Left renal pelvis (tissue), 4 donors: Measurements from ENCODE around the gene XRN2. TPM values are rescaled to one million over a fixed set of nuclear protein-coding genes. Genes with fewer than 3 reads are reported as not detected.

Source experiments
- DNase-seq, 4 donors: peaks; one replicate each; pipeline ENCODE4 v3.0.0-alpha.2; 2013; ENCODE audit warnings: low read depth in 4 of 4, low spot score in 3 of 4
- polyA plus RNA-seq, 4 donors: library from polyadenylated mRNA; unstranded; fragments of 120-200 nt; gene quantifications; one replicate each; pipeline ENCODE4 v1.2.1, GENCODE V29; 2013; ENCODE audit not compliant: insufficient read length in 4 of 4

Gene XRN2
- polyA plus RNA-seq, 4 donors = 76.6 to 113 (median 94.8) TPM

DNA sequence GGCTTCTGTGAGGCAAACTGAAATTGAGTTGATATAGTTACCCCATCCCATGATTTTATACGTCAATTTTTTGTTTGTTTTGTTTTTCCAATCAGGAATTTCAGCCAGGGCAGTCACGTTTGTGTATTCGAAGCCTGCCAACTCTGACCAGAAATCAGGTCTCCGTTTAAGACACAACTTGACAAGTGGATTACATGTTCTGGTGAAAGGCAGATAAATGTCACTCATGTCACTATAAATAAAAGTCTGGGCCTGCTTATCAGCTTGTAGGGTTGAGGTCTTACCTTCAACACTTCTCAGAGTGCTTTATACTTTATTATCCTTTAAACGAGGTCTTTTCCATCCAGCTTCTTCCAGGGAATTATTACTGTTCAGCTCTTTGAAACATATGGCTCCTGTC, 8.4 kb upstream of the XRN2 start:
- DNase-seq = no peak

DNA sequence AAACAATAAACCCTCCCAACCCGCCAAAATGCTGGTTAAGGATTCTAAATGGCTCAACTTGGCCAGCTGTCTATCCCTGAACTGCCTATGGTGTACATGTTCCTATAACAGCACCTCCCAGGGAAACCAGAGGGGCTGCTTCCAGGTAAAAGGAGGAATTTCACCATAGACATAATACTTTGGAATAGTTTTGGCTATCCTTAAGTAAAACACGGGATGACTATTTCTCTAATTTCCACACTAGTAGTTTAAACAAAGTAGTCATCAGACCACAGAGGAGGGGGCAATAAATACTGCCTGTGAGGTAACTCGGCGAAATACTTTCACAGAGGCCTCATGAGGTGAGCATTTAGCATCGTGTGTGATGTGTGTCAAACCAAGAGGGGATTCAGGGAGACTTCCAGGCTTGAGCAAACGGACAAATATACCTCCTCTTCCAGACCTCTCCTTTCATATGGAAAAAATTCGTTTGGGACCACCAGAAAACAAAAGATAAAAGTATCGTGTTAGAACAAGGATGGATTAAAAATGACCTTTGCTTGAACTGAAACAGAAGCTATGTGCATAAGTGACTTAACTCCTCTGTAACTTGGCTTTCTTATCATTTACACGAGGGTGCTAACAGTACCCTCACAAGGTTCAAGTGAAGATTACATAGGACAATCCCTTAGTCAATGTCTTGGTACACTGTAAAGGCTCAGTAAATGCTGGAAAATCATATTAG, 1.0 kb upstream of the XRN2 start:
- no peak for DNase-seq

- DNase-seq = peak in 2 of 4 donors; percentile 0 to 29
Observed at GRCh38 chr20:21302664-21303060, 469 bp upstream of the XRN2 start.

DNA sequence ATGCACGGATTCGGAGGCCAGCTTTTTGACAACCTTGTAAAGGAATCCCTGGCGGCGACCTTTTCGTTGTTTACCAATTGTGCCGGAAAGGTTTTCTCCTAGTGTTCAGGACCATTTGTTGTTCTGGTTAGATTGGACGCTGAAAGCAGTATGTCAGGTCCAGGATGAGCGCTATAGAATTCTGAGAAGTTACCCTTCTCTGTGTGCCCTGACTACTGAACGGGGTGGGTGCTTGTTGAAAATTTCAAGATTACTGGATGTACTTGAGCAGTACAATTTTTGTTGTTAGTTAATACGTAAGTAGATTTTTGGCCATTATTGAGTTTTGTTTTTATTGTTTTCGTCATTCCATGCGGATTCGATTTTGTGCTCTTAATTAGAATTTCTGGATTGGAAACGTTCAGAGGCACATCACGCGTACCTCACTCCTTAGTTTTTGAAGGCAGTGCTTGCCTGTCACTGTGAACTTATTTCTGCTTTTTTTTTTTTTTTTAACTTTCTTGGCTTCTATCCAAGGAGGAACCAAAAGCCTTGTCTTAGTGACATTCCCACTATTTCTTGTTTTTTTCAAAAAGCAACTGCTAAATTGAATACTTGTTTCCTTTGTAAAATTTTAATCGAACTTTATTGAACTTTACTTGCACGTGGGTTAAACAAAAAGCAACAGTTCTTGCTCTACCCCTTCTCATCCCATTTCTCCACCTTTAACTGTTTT, 898 bp downstream of the XRN2 start:
- peak in 1 of 4 donors; percentile 5 for DNase-seq

GRCh38 chr20:21308340-21308739, 5.2 kb downstream of the XRN2 start:
- no peak for DNase-seq

DNA sequence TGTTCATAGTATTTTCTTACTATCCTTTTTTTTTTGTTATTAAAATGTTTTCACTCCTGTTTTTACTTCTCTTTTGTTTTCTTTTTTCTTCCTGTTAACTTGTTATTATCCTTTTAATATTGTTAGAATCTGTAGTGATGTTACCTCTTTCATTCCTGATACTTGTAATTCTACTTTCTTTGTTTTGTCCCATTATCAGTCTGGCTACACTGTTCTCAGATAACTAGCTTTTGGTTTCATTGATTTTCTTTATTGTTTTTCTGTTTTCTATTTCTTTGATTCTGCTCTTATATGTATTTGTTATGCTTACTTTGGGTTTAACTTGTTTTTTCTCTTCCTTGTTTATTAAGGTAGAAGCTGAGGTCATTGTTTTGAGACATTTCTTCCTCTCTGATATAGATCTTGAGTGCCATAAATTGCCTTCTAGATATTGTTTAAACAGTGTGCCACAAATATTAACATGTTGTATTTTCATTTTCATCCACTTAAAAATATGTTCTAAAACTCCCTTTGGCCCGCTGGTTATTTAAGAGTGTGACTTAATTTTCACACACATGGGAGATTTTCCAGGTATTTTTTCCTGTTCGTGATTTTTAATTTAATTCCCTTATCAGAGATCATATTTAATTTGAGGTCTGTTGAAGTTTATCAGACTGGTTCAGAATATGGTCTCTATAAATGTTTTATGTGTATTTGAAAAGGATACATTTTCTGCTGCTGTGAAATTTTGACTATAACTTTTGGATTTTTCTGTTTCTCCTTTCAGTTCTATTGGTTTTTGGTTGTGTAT, 6.7 kb downstream of the XRN2 start:
- DNase-seq = no peak

GRCh38 chr20:21312813-21313474, 9.8 kb downstream of the XRN2 start:
- DNase-seq = no peak

DNA sequence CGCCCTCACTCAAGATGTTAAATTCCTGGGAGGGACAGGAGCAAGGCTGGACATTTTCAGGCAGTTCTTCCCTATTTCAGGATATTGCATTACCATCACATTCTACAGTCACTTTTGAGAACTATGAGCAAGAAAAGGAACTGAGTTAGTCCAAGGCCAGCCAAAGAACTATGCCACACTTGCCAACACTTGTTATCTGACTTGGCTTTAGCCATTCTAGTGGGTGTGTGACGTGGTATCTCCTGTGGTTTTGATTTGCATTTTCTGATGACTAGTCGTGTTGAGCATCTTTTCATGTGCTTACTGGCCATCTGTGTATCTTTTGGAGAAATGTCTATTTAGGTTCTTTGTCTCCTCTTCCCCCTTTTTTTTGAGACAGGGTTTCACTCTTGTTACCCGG, 12.0 kb downstream of the XRN2 start:
- no peak for DNase-seq

- DNase-seq = no peak
Observed at GRCh38 chr20:21322083-21322710, 19.1 kb downstream of the XRN2 start.

DNA sequence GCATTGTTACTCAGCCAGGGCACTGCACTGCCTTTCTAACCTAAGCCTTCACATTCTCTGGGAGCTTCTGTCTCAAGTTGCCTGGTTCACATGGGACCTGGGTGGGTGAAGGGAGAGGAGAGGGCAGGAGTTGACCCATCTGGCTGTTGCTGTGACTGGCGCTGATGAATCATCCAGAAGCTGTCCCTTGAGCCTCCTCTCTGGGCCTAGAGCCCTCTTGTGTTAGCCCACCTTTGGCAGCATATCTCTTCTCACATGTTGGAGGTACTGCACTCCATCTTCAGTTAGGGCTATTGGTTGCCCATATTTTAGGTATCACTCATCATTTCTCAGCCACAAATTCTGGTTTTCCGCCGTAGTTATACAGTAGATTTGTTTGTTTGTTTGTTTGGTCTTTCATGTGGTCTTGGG, 19.8 kb downstream of the XRN2 start:
- DNase-seq = no peak

DNA sequence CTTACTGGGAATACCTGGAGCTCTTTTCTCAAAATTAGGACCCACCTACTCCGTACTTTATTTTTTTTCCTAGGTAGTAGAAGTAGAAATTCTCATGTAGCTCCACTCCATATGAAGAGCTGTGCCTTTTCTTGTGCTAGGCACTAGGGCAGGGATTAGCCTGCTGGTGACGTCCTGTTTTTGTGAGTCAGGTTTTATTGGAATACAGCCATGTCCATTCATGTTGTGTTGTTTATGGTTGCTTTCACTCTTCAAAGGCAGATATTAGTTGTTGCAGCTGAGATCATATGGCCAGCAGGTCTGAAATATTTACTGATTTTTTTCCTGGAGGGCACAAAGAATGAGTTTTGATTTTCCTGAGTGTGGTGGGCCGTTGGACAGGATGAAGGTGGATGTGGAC, 20.5 kb downstream of the XRN2 start:
- DNase-seq = no peak

DNA sequence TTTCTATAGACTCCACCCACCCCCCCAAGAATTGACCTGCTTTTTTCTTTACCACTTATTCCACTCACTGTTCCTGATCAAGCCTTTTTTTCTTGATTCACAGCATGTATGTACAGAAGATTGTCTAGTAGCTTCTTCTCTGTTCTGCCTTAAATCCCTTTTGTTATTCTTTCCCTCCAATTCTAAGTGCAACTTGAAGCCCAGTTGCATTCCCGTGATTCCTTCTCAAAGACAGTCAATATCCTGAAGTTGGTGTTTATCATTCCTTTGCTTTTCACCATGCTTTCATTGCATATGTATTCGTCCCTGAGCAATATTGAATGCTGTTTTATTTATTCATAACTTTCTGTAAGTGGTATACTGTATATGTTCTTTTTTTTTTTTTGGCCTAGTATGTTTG, 21.0 kb downstream of the XRN2 start:
- no peak for DNase-seq

- DNase-seq = no peak
Observed at GRCh38 chr20:21325296-21325695, 22.2 kb downstream of the XRN2 start.

DNA sequence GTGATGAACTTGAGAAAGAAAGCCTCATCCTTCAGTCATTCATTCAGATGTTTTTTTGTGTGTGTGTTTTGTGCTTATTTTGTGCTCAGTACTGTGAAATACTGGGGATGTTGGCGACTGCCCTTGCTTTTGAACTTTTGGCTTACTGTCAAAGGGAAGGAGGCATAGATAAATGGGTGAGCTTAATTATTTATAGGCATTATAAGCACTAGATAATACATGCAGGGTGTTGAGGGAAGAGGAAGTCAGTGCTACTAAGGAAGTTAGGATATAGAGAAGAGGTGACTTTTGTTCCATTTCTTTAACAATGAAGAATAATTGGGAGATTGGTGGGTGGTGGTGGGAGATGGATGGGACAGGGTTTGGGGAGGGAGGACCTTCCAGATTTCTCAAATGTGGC, 23.6 kb downstream of the XRN2 start:
- DNase-seq = no peak

DNA sequence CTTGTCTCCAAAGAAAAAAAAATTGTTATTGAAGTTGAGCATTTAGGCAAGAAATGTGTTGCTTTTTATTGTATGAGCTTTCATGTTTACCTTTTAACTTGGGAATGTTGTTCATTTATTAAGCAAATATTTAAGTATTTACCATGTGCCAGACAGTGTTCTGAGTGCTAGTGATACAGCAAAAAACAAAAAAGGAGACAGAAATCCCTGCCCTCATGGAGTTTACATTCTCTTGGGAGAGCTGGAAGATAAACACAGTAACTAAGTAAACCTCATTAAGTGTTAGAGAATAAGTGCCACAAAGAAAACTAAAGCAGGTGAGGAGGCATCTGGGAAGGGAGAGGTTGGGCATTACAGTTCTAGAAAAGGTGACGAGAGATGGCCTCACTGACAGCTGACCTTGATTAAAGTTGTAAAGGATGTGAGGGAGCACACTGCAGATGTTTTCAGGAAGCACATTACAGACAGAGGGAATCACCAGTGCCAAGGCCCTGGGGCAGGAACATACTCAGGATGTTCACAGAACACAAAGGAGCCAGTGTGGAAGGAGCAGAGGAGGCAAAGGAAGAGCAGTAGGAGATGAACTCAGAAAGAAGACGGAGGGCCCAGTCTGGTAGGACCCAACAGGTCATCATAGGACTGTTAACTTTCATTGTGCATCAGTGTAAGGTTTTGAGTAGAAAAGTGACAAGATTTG, 33.5 kb downstream of the XRN2 start:
- no peak for DNase-seq

DNA sequence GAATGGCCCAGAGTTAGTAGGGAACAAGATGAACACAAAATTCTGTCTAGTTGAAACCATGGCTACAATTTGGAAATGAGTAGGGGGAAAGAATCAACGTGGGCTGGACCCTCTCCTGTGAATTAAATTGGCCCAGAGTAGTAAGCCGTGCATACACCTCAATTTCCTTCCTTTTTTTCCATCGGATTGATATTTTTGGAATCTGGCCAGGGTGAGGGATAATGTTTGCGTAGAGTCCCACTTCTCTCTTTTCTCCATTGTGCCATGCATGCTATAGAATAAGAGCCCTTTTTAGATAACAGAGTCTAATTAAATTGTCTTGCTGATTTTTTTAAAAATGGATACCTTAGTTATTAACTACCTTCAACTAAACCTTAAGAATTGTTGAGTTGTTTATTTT, 35.2 kb downstream of the XRN2 start:
- DNase-seq = no peak

DNA sequence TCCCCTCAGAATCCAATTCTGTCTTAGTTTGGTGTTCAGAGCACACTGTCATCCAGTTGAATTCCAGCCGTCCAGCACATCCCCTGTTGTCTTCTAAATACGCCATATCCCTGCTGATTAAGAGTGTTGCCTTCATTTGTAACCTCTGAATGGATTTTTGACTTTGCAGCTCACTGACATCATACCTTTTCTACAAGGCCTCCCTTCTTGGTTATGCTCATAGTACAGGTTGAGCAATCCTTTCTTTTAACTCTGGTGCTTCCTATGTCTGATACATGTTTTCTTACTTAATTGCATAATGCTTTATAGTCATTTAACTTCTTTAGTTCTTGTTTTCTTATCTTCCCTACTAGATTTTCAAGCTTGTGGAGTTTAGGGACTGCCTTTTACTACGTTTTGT, 36.4 kb downstream of the XRN2 start:
- no peak for DNase-seq

GRCh38 chr20:21340991-21341697, 38.0 kb downstream of the XRN2 start:
- no peak for DNase-seq

DNA sequence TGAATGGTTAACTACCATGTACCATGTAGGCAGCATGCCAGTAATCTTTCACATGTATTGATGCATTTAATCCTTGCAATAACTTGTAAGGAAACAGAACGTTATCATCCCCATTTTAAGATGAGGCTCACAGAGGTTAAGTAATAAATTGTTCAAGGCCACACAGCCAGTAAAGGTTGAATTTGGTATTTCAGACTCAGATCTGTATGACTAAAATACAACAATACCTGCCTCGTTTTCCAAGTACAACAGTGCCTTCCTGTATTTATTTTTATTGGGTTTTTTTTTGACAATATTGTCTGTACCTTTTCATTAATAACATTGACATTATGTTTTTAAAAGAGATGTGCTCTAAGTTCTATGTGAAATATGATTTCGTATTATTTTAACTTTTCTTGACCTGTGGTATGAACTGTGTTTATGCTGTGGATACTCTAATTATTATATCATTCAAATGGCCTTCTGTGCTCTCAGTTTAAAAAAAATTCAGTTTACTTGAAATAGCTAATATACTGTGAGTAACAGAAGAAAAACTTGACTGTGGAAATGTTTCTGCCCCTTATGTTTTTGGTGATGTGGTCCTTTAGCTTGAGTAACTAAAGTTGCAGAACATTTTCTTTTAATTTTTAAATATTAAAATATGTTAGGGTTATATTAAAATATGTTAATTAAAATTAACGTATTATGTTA, 39.7 kb downstream of the XRN2 start:
- no peak for DNase-seq
